ENCODE data around the gene MEN1. TPM values are rescaled to one million over a fixed set of nuclear protein-coding genes. Genes with fewer than 3 reads are reported as not detected.

MEN1 gene
- total RNA-seq, 3 donors from 2014 or later = 11.4 to 19.0 (median 14.8) TPM

DNA sequence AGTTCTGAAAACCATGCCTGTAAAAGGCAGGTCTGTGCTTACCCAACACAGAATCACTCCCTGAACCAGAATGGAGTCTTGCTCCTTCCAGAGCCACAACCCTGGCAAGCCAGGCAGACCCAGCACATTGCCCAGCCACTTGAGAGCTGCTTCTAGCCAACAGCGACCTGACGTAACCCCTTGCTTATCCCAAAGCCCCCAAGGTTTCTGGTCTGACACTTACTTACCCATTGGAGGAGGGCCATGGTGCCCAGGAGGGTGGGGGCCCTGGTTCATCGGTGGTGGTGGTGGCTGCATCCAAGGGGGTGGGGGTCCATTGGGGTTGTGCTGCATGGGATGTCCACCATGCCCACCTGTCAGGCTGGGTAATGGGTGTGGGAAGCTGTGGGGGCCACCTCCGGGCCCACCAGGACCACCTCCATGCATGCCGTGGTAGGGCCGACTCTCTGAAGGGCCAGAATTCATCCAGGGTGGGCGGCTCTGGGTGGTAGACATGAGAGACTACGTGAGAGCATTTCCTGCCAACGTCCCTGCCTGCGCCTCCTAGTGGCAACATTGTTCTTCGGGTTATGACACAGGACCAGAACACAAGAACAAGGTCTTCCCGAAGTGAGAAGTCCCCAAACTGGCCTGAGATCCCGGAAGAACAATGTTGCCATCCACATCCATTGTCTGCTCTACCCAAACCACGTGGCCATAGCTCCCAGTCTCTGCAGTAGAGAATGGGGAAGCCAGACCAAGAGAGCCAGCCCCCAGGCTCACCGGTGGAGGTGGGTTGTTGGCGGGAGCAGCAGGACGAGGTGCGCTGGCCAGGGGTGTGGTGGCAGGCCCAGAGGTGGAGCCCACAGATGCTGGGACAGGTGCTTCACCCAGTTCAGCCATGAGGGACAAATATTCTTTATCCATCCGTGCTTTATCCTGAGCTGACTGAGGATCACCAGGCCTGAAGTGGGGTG is 42.7 kb downstream of the MEN1 start:
- Histone ChIP-seq H3K4me3 (no peak overlapping the region), H3K27me3 (no peaks in the 10 kb centered on the region), H3K4me1 (peaks cover 6 to 10% of the 10 kb centered on the region in 2 donors), H3K36me3 (peaks cover 41% of the 10 kb centered on the region), H3K9me3 (no peaks in the 10 kb centered on the region), H3K27ac (peak overlapping the region; percentile 60 to 76)
- DNase-seq (ENCODE audit: low spot score in 2 of 2) = peak; percentile 63 to 70
- no peak for TF ChIP-seq POLR2A (IDR thresholded peaks at IDR 0.05)
- TF ChIP-seq, protein P1, sequence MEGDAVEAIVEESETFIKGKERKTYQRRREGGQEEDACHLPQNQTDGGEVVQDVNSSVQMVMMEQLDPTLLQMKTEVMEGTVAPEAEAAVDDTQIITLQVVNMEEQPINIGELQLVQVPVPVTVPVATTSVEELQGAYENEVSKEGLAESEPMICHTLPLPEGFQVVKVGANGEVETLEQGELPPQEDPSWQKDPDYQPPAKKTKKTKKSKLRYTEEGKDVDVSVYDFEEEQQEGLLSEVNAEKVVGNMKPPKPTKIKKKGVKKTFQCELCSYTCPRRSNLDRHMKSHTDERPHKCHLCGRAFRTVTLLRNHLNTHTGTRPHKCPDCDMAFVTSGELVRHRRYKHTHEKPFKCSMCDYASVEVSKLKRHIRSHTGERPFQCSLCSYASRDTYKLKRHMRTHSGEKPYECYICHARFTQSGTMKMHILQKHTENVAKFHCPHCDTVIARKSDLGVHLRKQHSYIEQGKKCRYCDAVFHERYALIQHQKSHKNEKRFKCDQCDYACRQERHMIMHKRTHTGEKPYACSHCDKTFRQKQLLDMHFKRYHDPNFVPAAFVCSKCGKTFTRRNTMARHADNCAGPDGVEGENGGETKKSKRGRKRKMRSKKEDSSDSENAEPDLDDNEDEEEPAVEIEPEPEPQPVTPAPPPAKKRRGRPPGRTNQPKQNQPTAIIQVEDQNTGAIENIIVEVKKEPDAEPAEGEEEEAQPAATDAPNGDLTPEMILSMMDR (IDR thresholded peaks at IDR 0.05) = peak; percentile 40 to 69 (median 68)
- intact Hi-C loops (cut with DNase I; ENCODE audit: low total_unique reads) = no loop called here

DNA sequence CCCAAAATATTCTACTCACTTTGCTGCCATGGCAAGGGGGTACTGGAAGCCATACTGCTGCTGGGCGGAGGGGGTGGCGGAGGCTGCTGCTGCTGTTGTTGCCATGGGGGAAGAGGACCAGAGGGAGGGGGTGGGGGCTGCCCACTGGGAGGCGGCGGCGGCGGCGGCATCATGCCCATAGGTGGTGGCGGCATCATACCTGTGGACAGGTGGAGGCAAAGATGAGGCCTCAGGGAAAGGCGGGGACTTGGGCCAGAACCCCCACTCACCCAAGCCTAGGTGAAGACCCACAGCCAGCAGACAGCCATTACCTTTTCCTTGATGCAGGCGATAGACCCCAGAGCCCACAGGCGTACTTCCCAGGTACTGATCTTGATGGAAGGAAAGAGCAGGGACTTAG is 43.5 kb downstream of the MEN1 start:
- TF ChIP-seq POLR2A (IDR thresholded peaks at IDR 0.05) (no peak), POLR2AphosphoS5 (IDR thresholded peaks at IDR 0.05) (no peak)
- TF ChIP-seq, protein P1 (IDR thresholded peaks at IDR 0.05) = no peak
- Histone ChIP-seq H3K27me3 (no peaks in the 10 kb centered on the region), H3K27ac (peak overlapping the region; percentile 60 to 76), H3K9me3 (no peaks in the 10 kb centered on the region), H3K36me3 (peaks cover 41% of the 10 kb centered on the region), H3K4me3 (no peak overlapping the region), H3K4me1 (peaks cover 6 to 10% of the 10 kb centered on the region in 2 donors)
- intact Hi-C loops (cut with DNase I; ENCODE audit: low total_unique reads) = no loop called here
- DNase-seq (ENCODE audit: low spot score in 2 of 2) = peak in 1 of 2 donors; percentile 34

DNA sequence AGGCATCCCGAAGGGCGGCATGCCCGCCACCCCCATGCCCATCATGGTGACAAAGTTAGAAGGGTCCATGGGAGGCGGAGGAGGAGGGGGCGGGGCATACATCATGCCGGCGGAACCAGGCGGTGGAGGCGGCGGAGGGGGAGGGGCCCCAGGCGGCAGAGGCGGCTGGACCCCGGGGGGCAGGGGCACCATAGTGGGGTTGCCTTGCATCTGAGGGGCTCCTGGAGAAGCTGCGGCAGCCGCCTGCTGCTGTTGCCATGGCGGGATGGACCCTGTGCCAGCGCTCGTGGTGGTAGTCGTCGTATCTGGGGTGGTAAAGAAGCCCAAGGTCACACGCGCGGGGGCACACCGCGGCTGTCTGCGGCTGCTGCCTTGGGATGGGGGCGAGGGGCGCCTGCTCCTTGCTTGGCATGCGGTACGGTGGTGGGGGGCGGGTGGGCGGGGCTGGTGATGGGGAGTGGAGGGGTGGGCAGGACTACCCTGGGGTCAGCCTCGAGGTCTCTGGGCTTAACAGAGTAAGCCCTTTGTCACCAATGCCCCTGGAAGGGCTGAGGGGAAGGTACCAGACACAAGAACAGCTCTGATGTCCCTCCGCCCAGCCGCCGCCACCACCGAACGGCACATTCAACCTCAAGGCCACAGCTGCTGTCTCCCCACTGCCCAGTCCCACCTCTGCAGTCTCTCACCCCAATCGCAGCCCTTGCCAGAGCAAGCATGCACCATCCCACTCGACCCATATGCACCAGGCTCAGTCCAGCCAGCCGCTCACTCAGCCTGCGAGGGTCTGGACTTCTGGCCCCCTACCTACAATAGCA is 44.3 kb downstream of the MEN1 start:
- peaks cover 41% of the 10 kb centered on the region for H3K36me3 ChIP-seq
- H3K27ac ChIP-seq = peak overlapping the region in 1 of 2 donors; percentile 43
- H3K27me3 ChIP-seq = no peaks in the 10 kb centered on the region
- peak in 1 of 2 donors; percentile 49 for DNase-seq (ENCODE audit: low spot score in 2 of 2)
- intact Hi-C loops (cut with DNase I; ENCODE audit: low total_unique reads) = no loop called here
- H3K9me3 ChIP-seq = no peaks in the 10 kb centered on the region
- peaks cover 6 to 10% of the 10 kb centered on the region in 2 donors for H3K4me1 ChIP-seq
- H3K4me3 ChIP-seq = no peak overlapping the region
- TF ChIP-seq POLR2AphosphoS5 (IDR thresholded peaks at IDR 0.05) (no peak), POLR2A (IDR thresholded peaks at IDR 0.05) (no peak)
- TF ChIP-seq, protein P1 (IDR thresholded peaks at IDR 0.05) = no peak

DNA sequence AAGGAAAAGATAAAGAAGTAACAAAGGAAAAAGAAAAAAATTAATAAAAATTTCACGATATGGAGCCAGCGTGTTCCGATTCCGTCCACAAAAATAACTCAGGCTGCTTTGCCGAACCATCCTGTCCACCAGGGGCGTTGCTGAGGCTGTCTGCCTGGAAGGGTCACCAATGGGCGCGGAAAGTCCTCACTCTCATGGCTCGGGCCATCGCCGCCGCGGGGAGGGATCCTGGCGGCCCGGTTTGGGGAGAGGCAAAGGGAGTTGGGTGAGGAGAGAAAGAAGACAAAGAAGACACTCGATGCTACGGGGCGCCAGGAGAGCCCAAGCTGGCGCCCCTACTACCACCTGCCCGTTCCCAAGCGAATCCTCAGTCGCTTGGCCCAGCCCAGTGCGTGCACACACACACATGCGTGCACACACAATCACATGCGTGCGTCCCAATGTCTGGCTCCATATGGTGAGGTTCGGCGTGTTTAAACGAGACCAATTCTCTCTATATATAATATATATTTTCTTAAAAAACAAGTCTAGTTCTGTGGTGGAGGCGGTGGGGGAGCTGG is 45.0 kb downstream of the MEN1 start:
- no peak overlapping the region for H3K4me3 ChIP-seq
- no peaks in the 10 kb centered on the region for H3K27me3 ChIP-seq
- H3K36me3 ChIP-seq = peaks cover 41% of the 10 kb centered on the region
- peaks cover 6 to 10% of the 10 kb centered on the region in 2 donors for H3K4me1 ChIP-seq
- intact Hi-C loops (cut with DNase I; ENCODE audit: low total_unique reads) = no loop called here
- no peak overlapping the region for H3K27ac ChIP-seq
- peak in 1 of 2 donors; percentile 38 for DNase-seq (ENCODE audit: low spot score in 2 of 2)
- TF ChIP-seq POLR2AphosphoS5 (IDR thresholded peaks at IDR 0.05) = peak in 2 of 3 donors; percentile 11 to 26
- TF ChIP-seq, protein P1 (IDR thresholded peaks at IDR 0.05) = no peak
- TF ChIP-seq POLR2A (IDR thresholded peaks at IDR 0.05) = no peak
- no peaks in the 10 kb centered on the region for H3K9me3 ChIP-seq
